Fibroblast of mammary gland (primary cell): ENCODE measurements around the gene C1RL.
A peak's percentile ranks its signal among the peaks of the same experiment; 100 is the strongest.

Experiments
- DNase-seq: peaks from one replicate; pipeline ENCODE4 v3.0.0-alpha.2; 2010; ENCODE audit warnings: low read depth
- H3K4me3 ChIP-seq: 2 replicates; pipeline ENCODE4 v1.5.1; 2011; ENCODE audit warnings: low read depth, mild to moderate bottlenecking, low read length, moderate library complexity; ENCODE audit not compliant: control insufficient read depth
- CTCF ChIP-seq: conservative IDR thresholded peaks from 2 replicates; pipeline ENCODE4 v1.5.1; 2011; ENCODE audit warnings: low read depth, low read length, inconsistent platforms; ENCODE audit not compliant: control insufficient read depth, insufficient read depth

C1RL gene

GRCh38 chr12:7068240-7068993, 40.6 kb downstream of the C1RL start:
- DNase-seq = no peak
- no peak overlapping the region for H3K4me3 ChIP-seq
- TF ChIP-seq CTCF = no peak

- no peak for TF ChIP-seq CTCF
- DNase-seq = no peak
- H3K4me3 ChIP-seq = no peak overlapping the region
Measured at GRCh38 chr12:7067096-7067495, 41.9 kb downstream of the C1RL start.

- no peak for TF ChIP-seq CTCF
- no peak overlapping the region for H3K4me3 ChIP-seq
- DNase-seq = no peak
Measured at GRCh38 chr12:7066596-7066995, 42.4 kb downstream of the C1RL start.

- DNase-seq = no peak
- no peak overlapping the region for H3K4me3 ChIP-seq
- no peak for TF ChIP-seq CTCF
Measured at GRCh38 chr12:7065073-7065623, 43.9 kb downstream of the C1RL start.

GRCh38 chr12:7064516-7064915, 44.5 kb downstream of the C1RL start:
- peak; percentile 53 for DNase-seq
- no peak for TF ChIP-seq CTCF
- H3K4me3 ChIP-seq = no peak overlapping the region

GRCh38 chr12:7061596-7061995, 47.4 kb downstream of the C1RL start:
- peak overlapping the region; percentile 60 for H3K4me3 ChIP-seq

More at GRCh38 chr12:7061596-7061995, 47.4 kb downstream of the C1RL start:
- DNase-seq = no peak
- TF ChIP-seq CTCF = no peak
